Loucy (cell line): Measurements from ENCODE around the gene ZNF474.

Source experiments
- CTCF ChIP-seq: fragments of 200-600 bp; sonication (generic); conservative IDR thresholded peaks from 2 replicates; pipeline ENCODE4 v1.5.1; 2014; ENCODE audit warnings: mild to moderate bottlenecking, antibody characterized with exemption, low read length
- EZH2phosphoT487 ChIP-seq: fragments of 200-600 bp; IDR thresholded peaks from 2 replicates; pipeline ENCODE4 v1.6.1; 2018; ENCODE audit warnings: antibody characterized with exemption, mild to moderate bottlenecking, moderate library complexity, borderline replicate concordance

- TF ChIP-seq CTCF, result peak; percentile 41
- no peak for TF ChIP-seq EZH2phosphoT487
Measured at GRCh38 chr5:122156724-122157325, 27.5 kb downstream of the ZNF474 start.
